Mucosa of rectum (tissue), 2 donors: Measurements from ENCODE around the gene SRSF3.
"Not testable (repeated sequence)": the region's sequence is repeated elsewhere in the genome, so short reads cannot be mapped to it uniquely, and the experiment has no call there.

Experiments used
- H3K27ac ChIP-seq, 2 donors: one replicate each; pipeline ENCODE4 v1.7.0; 2013; ENCODE audit warnings: inconsistent platforms in 2 of 2, low read depth in 2 of 2, low read length in 2 of 2
- H3K27me3 ChIP-seq, 2 donors: one replicate each; pipeline ENCODE4 v1.7.0; 2013; ENCODE audit warnings: low read length in 2 of 2; ENCODE audit not compliant: control insufficient read depth in 2 of 2, insufficient read depth in 2 of 2
- H3K36me3 ChIP-seq, 2 donors: one replicate each; pipeline ENCODE4 v1.7.0; 2013; ENCODE audit warnings: low read length in 2 of 2; ENCODE audit not compliant: control insufficient read depth in 2 of 2, insufficient read depth in 2 of 2
- H3K4me1 ChIP-seq, 2 donors: one replicate each; pipeline ENCODE4 v1.7.0; 2013; ENCODE audit warnings: low read length in 2 of 2, mild to moderate bottlenecking in 1 of 2; ENCODE audit not compliant: control insufficient read depth in 2 of 2, insufficient read depth in 2 of 2
- H3K4me3 ChIP-seq, 2 donors: one replicate each; pipeline ENCODE4 v1.7.0; 2013; ENCODE audit warnings: low read length in 2 of 2
- H3K9ac ChIP-seq, 2 donors: one replicate each; pipeline ENCODE4 v1.7.0; 2013; ENCODE audit warnings: low read length in 2 of 2, low read depth in 1 of 2, mild to moderate bottlenecking in 1 of 2
- H3K9me3 ChIP-seq, 2 donors: one replicate each; pipeline ENCODE4 v1.7.0; 2013; ENCODE audit warnings: low read length in 2 of 2; ENCODE audit not compliant: control insufficient read depth in 2 of 2
- donor health status: healthy.
- donor health status: Normal muscosa, but diverticular disease.

SRSF3 gene

DNA sequence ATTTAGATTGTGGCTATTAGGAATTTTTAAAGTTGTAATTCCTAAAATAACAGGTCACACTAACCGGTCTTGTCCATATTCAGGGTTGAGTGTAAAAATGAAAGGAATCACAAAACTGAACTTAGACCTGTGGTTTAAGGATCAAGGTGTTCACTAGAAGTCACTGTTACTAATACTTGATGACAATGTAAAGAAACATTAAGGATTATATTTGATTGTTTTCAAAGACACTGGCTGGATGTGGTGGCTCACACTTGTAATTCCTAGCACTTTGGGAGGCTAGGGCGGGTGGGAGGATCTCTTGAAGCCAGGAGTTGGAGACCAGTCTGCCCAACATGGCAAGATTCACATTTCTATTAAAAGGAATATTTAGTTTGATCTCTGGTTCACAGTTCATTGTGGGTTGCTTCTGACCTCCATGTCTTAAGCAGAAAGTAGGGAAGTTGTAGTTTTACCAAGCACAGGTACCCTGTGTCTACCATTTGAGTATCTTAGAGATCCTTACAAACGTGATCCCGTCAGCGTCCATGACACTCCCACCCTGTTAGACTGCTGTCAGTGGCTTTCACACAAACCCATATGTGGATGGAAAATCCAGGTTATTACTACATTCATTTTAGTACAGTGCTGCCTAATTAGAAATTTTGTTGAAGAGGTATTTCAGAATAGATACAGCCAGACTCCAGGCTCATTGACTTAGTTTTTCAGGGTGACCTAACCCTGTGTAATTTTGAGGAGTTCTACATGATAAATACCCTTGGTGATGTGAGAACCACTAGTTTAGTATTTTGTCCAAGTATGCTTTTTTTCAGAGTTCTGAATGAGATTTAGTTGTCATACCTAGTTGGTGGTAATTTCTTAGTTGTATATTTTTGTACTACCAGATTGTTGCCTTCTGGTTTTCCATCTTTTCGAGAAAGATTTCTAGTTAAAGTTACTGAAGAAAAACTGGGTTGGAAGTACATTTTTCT is 10.2 kb downstream of the SRSF3 start:
- Histone ChIP-seq H3K4me3 (no peak overlapping the region), H3K4me1 (peaks cover 29 to 45% of the 10 kb centered on the region in 2 donors), H3K9ac (no peak overlapping the region), H3K27me3 (no peaks in the 10 kb centered on the region), H3K27ac (no peak overlapping the region), H3K36me3 (peaks cover 85% of the 10 kb centered on the region in 2 donors), H3K9me3 (no peaks in the 10 kb centered on the region)

DNA sequence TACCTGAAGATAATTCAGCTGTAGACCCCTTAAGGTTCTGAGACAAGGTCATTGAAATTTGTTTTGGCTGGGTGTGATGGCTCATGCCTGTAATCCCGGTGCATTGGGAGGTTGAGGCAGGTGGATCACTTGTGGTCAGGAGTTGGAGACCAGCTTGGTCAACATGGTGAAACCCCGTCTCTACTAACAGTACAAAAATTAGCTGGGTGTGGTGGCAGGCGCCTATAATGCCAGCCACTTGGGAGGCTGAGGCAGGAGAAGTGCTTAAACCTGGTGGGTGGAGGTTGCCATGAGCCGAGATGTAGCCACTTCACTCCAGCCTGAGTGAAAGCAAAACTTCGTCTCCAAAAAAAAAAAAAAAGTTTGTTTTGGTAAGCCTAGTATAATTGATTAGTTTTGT is 11.0 kb downstream of the SRSF3 start:
- H3K4me3 ChIP-seq = no peak overlapping the region
- no peaks in the 10 kb centered on the region for H3K27me3 ChIP-seq
- peaks cover 80 to 81% of the 10 kb centered on the region in 2 donors for H3K36me3 ChIP-seq
- H3K9ac ChIP-seq = no peak overlapping the region
- H3K27ac ChIP-seq = no peak overlapping the region
- H3K9me3 ChIP-seq = no peaks in the 10 kb centered on the region
- peaks cover 22 to 43% of the 10 kb centered on the region in 2 donors for H3K4me1 ChIP-seq

DNA sequence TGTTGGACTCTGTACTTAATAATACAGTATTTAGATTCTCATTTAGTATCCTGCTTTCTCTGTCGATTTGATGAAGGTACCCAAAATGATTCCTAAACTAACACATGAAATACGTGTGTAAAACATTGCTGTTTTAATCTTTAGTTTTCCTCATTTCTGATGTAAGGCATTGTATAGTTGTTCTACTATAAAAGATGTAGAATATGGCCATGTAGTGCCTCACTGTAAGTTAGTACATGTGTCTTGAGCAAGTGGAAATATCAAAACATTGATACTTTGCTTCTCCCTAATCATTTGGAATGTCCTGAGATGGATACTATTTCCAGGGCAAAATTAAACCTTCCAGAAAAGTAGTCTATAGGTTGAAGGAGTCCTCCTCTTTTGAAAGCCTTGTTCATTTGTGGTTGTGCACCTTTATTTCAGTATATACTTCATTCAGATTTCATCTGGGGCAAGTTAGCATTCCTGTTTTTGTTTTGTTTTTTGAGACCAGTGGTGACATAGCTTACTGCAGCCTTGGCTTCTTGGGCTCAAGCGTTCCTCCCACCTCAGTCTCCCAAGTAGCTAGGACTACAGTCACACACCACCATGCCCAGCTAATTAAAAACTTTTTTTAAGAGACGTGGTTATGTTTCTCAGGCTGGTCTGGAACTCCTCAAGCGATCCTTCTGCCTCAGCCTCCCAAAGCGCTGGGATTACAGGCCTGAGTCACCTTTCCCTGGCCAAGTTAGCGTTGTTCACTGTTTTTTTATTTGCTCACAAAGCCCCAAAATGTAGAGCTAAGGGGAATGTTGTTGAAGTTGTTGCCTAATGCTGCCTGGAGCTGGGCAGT is 11.6 kb downstream of the SRSF3 start:
- no peak overlapping the region for H3K4me3 ChIP-seq
- H3K4me1 ChIP-seq = peaks cover 17 to 42% of the 10 kb centered on the region in 2 donors
- peaks cover 74 to 75% of the 10 kb centered on the region in 2 donors for H3K36me3 ChIP-seq
- H3K27me3 ChIP-seq = no peaks in the 10 kb centered on the region
- H3K9ac ChIP-seq = no peak overlapping the region
- no peaks in the 10 kb centered on the region for H3K9me3 ChIP-seq
- no peak overlapping the region for H3K27ac ChIP-seq

DNA sequence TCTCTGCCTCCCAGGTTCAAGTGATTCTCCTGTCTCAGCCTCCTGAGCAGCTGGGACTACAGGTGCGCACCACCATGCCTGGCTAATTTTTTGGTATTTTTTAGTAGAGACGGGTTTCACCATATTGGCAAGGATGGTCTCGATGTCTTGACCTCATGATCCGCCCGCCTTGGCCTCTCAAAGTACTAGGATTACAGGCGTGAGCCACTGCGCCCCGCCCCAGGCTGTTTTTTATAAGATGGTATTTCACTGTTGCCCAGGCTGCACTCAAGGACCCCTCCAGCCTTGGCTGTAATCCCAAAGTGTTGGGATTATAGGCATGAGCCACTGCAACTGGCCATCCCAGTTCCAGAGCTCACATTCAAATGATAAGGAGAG is 13.1 kb downstream of the SRSF3 start:
- not testable (repeated sequence) for H3K9ac ChIP-seq, H3K27me3 ChIP-seq, H3K9me3 ChIP-seq, H3K27ac ChIP-seq, H3K4me3 ChIP-seq
- Histone ChIP-seq H3K4me1 (peaks cover 17 to 36% of the 10 kb centered on the region in 2 donors), H3K36me3 (peaks cover 61 to 70% of the 10 kb centered on the region in 2 donors)

DNA sequence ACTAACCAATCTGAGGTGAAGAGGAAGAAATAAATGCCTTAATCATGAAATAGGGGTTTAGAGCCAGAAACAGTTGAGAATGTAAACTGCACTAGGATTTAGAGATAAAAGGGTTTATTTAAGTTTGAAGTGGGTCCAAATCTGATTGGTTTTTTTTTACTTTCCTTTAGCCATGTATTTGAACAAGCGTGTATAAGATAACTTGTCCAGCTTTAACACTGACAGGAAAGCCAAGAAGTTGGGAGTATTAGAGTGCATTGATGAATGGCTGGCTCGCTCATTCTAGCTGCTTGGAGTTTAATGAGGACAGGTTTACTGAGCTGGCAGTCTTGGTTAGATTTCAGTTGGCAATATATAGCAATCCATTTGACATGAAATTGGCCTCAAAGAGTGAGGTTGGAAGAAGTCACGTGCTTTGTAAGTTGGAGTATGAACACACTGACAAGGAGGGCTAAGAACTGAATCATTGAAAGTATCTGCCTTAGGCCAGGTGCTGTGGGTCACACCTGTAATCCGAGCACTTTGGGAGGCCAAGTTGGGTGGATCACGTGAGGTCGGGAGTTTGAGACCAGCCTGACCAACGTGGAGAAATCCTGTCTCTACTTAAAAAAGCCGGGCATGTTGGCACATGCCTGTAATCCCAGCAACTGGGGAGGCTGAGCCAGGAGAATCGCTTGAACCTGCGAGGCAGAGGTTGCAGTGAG is 13.7 kb downstream of the SRSF3 start:
- H3K27me3 ChIP-seq = no peaks in the 10 kb centered on the region
- peaks cover 56 to 66% of the 10 kb centered on the region in 2 donors for H3K36me3 ChIP-seq
- H3K4me1 ChIP-seq = peaks cover 17 to 34% of the 10 kb centered on the region in 2 donors
- no peaks in the 10 kb centered on the region for H3K9me3 ChIP-seq
- no peak overlapping the region for H3K27ac ChIP-seq
- no peak overlapping the region for H3K9ac ChIP-seq
- H3K4me3 ChIP-seq = no peak overlapping the region

DNA sequence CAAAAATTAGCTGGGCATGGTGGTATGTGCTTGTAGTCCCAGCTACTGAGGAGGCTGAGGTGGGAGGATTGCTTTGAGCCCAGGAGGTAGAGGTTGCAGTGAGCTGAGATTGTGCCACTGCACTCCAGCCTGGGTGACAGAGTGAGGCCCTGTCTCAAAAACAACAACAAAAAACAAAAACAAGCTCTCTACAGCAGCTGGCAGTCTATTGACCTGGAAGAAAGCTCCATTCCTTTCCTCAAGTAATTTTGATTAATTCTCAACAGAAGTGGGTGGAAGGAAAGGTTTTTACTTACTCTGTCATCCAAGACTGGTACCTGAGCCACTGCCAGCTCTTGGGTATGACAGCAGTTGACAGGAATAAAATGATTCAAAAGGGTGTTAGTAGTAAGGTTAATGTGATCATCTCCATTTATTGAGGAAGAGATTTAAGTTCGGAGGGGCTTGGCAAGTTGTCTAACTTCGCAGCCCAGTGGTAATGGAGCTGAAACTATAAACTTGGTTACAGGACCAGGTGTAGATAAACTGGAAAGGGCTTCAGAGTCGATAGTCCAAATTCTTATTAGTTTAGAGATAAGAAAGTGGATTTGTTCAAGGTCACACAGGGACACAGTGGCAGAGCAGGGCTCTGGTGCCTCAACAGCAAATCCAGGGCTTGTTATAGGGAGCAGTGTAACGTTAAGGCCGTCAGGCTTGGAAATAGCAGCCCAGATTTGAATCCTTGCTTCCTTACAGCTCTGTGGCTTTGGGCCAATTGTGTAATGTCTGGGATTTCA is 14.8 kb downstream of the SRSF3 start:
- Histone ChIP-seq H3K27ac (peak overlapping the region in 1 of 2 donors; percentile 45), H3K9me3 (no peaks in the 10 kb centered on the region), H3K27me3 (no peaks in the 10 kb centered on the region), H3K4me3 (no peak overlapping the region), H3K4me1 (peaks cover 17 to 34% of the 10 kb centered on the region in 2 donors), H3K9ac (no peak overlapping the region), H3K36me3 (peaks cover 45 to 62% of the 10 kb centered on the region in 2 donors)

DNA sequence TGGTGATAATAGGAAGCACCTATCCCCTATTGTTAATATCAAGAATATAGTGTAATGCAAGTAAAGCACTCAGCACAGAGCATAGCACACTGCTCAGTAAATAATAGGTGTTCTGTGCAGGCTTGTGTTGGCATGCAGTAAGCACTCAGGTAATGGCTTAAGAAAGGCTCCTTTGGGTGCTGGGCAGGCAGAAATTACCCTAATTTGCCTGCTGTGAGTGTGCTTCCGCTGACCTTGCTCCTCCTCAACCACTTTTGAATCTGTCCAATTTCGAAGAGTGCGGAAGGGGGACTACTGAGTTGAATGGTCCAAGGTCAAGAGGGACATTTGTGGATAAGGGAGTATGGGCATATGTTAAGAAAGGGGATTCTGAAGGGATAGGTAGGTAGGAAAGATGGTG is 15.4 kb downstream of the SRSF3 start:
- H3K27me3 ChIP-seq = no peaks in the 10 kb centered on the region
- peaks cover 39 to 56% of the 10 kb centered on the region in 2 donors for H3K36me3 ChIP-seq
- no peak overlapping the region for H3K4me3 ChIP-seq
- peaks cover 17 to 32% of the 10 kb centered on the region in 2 donors for H3K4me1 ChIP-seq
- no peaks in the 10 kb centered on the region for H3K9me3 ChIP-seq
- peak overlapping the region in 1 of 2 donors; percentile 45 for H3K27ac ChIP-seq
- H3K9ac ChIP-seq = no peak overlapping the region

DNA sequence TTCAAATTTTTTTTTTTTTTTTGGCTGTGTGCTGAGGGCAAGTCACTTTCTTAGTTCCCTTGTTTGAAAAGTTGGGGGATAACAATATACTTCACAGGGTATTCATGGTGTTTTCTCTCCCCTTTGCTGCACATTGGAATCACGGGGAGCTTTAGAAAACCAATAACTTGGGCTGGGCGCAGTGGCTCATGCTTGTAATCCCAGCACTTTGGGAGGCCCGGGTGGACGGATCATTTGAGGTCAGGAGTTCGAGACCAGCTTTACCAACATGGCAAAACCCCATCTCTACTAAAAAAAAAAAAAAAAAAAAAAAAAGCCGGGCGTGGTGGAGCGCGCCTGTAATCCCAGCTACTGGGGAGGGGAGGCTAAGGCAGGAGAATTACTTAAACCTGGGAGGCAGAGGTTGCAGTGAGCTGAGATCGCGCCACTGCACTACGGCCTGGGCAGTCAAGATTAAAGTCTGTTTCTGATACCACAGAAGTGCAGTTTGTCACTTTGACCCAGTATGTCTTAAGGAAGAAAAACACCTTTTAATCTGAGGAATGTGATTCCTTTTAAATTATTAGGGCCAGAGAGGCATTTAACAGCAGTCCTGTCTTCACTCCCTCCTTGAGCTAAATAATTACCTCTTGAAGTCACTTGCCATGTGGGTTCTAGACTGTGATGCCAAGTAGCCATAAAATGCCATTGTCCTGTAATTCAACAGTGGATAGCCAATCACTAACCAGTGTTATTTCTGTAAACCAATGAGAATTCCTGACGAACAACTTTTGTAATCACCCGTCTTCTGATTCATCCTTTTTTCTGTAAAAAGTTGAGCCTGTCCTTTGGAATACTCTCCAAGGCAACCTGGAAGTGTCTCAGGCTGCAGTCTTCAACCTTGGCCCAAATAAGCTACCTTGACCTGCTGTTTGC is 16.1 kb downstream of the SRSF3 start:
- peaks cover 31 to 49% of the 10 kb centered on the region in 2 donors for H3K36me3 ChIP-seq
- H3K4me3 ChIP-seq = no peak overlapping the region
- no peaks in the 10 kb centered on the region for H3K27me3 ChIP-seq
- H3K9me3 ChIP-seq = no peaks in the 10 kb centered on the region
- H3K27ac ChIP-seq = peak overlapping the region in 1 of 2 donors; percentile 45
- no peak overlapping the region for H3K9ac ChIP-seq
- peaks cover 17 to 29% of the 10 kb centered on the region in 2 donors for H3K4me1 ChIP-seq
